Muscle of back (tissue), 11 donors: ENCODE results near the gene CDH16. TPM values are rescaled to one million over a fixed set of nuclear protein-coding genes. Genes with fewer than 3 reads are reported as not detected.

Experiments
- DNase-seq, 3 donors: peaks; one replicate each; pipeline versions ENCODE4 v3.0.0 to v3.0.0-alpha.2; 2013
- polyA plus RNA-seq, 10 donors: library from polyadenylated mRNA; unstranded; fragments of 120-200 nt; gene quantifications; one replicate each; pipeline ENCODE4 v1.2.1, GENCODE V29; 2013; ENCODE audit not compliant: insufficient read length in 10 of 10

Gene CDH16
- polyA plus RNA-seq, 10 donors: 0.07 to 0.31 (median 0.13) TPM; not detected in 5

DNA sequence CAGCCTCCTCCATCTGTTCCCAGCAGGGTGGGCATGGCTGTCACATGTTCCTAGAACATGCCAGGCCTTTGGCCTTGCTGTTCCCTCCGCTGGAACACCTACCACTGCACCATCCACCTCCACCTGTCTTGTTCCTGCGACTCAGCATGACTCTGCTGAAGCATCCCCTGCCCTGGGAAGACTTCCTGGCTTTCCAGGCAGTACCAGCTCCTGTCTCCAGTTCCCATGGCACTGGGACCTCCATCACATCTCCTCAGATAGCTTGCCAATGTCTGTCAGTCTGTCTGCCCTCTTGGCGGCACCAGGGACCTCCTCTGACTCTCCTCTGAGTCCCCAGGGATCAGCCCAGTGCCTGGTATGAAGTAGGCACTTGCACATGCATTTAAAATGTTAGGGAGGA, 22.7 kb downstream of the CDH16 start:
- DNase-seq: no peak

- no peak for DNase-seq
Observed at GRCh38 chr16:66895689-66895979, 23.1 kb downstream of the CDH16 start.

GRCh38 chr16:66894948-66895688, 23.6 kb downstream of the CDH16 start:
- DNase-seq: peak; percentile 57 to 85 (median 77)

GRCh38 chr16:66894055-66894454, 24.6 kb downstream of the CDH16 start:
- DNase-seq: no peak

GRCh38 chr16:66891797-66892196, 26.9 kb downstream of the CDH16 start:
- DNase-seq: no peak

GRCh38 chr16:66891360-66891759, 27.3 kb downstream of the CDH16 start:
- DNase-seq: no peak

DNA sequence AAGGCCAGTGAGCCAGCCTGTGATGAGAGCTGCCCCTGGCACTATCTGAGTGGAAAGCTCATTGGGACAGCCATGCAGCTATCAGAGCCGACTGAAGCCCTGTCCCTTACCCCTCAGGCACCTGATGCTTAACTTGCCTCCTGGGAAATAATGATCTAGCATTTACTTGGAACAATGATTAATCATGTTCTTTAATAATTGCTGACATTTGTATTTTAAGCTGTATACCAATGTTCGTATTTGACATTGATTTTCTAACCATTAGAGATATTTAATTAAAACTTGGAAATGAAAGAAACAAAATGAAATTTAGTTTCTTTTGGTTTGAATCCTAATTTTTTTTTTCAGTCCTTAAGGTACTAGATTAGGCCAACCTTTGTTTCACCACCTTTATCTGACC, 27.9 kb downstream of the CDH16 start:
- no peak for DNase-seq

GRCh38 chr16:66889622-66890021, 29.1 kb downstream of the CDH16 start:
- no peak for DNase-seq

DNA sequence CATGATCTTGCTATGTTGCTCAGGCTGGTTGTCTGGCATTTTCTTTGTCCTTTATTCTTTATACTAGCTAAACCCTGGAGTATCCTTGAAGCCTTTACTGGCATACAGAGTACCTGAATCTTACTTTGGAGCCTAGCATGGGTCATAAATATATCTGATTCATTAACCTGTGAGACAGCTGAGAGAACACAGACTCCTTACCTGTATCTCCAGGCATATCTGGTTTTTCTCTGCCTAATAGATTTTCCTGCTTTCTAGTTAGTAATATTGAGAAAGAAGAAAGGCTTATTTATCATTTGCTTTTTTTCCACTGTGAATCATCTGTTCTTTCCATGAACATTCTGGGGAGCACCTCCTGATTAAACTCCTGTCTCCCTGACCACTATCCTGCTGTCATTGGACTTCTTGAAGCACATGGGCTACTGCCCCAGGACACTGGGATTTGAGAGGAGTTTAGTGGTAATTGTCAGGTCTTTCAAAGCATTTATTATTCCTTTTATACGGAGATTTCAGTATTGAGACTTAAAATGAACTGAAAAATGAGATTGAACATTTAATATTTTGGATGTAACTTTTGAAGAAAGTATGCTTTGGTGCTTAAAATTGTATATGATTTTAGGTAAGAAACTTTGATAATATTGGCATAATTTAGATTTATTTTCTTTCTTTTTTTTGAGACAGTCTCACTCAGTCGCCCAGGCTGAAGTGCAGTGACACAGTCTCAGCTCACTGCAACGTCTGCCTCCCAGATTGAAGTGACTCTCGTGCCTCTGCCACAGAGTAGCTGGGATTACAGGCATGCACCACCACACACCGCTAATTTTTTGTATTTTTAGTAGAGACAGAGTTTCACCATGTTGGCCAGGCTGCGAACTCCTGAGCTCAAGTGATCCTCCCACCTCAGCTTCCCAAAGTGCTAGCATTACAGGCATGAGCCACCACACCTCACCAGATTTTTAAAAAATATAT, 29.8 kb downstream of the CDH16 start:
- no peak for DNase-seq

GRCh38 chr16:66886914-66887313, 31.8 kb downstream of the CDH16 start:
- DNase-seq: no peak

- no peak for DNase-seq
Observed at GRCh38 chr16:66886321-66886720, 32.4 kb downstream of the CDH16 start.

GRCh38 chr16:66885491-66885890, 33.2 kb downstream of the CDH16 start:
- DNase-seq: no peak

DNA sequence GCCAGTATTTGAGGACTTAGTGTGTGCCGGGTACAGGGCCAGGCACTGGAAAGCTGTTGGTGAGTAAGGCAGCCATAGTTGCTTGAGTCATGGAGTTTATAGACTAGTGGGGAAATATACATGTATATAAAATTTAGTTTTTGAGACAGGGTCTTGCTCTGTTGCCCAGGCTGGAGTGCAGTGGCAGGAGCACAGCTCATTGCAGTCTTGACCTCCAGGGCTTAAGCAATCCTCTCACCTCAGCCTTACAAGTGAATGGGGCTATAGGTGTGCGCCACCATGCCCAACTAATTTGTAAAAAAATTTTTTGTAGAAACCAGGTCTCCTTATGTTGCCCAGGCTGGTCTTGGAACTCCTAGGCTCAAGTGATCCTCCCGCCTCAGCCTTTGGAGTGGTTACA, 36.0 kb downstream of the CDH16 start:
- DNase-seq: no peak

GRCh38 chr16:66881964-66882508, 36.6 kb downstream of the CDH16 start:
- DNase-seq: no peak

DNA sequence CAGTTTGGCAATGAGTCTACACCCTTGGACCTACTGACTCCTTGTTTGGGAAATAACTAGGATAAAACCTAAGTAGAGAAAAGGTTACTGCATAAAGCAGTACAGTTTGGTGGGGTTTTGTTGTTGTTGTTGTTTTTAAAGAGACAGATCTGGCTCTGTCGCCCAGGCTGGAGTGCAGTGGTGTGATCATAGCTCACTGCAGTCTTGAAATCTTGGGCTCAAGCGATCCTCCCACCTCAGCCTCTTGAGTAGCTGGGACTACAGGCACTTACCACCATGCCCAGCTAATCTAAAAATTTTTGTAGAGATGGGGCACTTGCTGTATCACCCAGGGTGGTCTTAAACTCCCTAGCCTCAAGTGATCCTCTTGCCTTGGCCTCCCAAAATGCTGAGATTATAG, 37.1 kb downstream of the CDH16 start:
- no peak for DNase-seq

- no peak for DNase-seq
Observed at GRCh38 chr16:66881014-66881417, 37.7 kb downstream of the CDH16 start.

- DNase-seq: peak; percentile 95 to 96 (median 95)
Observed at GRCh38 chr16:66880288-66881013, 38.2 kb downstream of the CDH16 start, which contains the start of gene PDP2. TSS of gene PDP2 (plus strand) at chr16:66880515. CDS start at chr16:66884285, 3,770 bp downstream.

- DNase-seq: no peak
Observed at GRCh38 chr16:66878067-66878466, 40.6 kb downstream of the CDH16 start.

GRCh38 chr16:66874079-66874775, 44.5 kb downstream of the CDH16 start:
- DNase-seq: no peak

DNA sequence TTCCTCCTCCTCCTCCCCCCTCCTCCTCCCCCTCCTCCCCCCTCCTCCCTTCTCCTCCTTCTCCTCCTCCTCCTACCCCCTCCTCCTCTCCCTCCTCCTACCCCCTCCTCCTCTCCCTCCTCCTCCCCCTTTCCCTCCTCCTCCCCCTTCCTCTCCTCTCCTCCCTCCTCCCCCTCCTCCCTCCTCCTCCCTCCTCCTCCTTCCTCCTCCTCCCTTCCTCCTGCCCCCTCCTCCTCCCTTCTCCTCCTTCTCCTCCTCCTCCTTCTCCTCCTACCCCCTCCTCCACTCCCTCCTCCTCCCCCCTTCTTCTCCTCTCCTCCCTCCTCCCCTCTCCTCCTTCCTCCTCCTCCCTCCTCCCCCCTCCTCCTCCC, 45.0 kb downstream of the CDH16 start:
- no peak for DNase-seq

- peak; percentile 85 to 98 (median 90) for DNase-seq
Observed at GRCh38 chr16:66872943-66873684, 45.6 kb downstream of the CDH16 start.
